HG03575 (cell line): Measurements from ENCODE around the gene AVL9.
"Not testable (repeated sequence)": the region's sequence is repeated elsewhere in the genome, so short reads cannot be mapped to it uniquely, and the experiment has no call there.

Source experiments
- ATAC-seq: cut with Tn5 transposase; IDR thresholded peaks from one replicate; pipeline ENCODE4 v1.9.1; 2021; ENCODE audit not compliant: unreplicated experiment, insufficient number of reproducible peaks, low FRiP score; ENCODE audit errors: extremely low read depth

AVL9 gene

GRCh38 chr7:32577421-32577820 is 82.1 kb downstream of the AVL9 start:
- ATAC-seq, result no peak

GRCh38 chr7:32579776-32580175 is 84.5 kb downstream of the AVL9 start:
- ATAC-seq, result no peak

DNA sequence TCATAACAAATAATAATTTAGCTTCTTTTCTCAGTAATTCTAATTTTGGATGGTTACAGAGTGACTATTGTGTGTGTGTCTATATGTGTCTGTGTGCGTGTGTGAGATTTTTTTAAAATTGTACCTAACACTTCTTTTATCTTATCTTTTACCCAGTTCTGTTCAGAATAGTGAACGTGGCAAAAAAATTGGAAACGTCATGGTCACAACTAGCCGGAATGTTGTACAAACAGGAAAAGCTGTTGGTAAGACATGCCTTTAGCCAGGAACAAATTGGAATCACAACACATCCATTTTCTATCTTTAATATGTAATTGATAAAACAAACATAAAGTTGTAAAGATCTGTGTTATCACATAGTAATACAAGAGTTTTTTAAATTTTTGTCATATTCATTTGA is 85.4 kb downstream of the AVL9 start:
- ATAC-seq, result no peak

GRCh38 chr7:32582036-32582435 is 86.7 kb downstream of the AVL9 start:
- no peak for ATAC-seq

- no peak for ATAC-seq
These were observed 88.5 kb downstream of the AVL9 start for GRCh38 chr7:32583791-32584190.

- ATAC-seq, result no peak
These were observed 91.3 kb downstream of the AVL9 start for GRCh38 chr7:32586291-32587221.

GRCh38 chr7:32587411-32587948 is 92.2 kb downstream of the AVL9 start:
- no peak for ATAC-seq

DNA sequence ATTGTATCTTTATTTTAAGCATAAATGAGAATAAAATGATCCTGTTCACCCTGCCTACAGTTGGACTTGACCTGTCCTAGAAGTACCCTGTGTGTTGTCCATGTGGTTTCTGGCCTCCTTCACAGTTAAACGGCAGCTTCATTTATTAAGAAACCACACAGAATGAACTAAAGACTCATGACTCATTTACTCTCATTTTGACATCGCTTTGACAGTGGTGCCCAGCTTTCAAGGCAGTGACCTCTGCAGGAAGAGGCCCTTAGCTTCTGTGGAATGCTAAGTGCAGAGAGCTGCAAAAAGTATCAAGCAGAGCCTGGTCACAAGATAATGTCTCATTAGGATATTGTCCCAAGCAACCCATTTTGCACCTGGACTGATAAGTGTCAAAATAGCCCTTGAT is 93.4 kb downstream of the AVL9 start:
- peak; percentile 53 for ATAC-seq

GRCh38 chr7:32591938-32592337 is 96.6 kb downstream of the AVL9 start:
- no peak for ATAC-seq

DNA sequence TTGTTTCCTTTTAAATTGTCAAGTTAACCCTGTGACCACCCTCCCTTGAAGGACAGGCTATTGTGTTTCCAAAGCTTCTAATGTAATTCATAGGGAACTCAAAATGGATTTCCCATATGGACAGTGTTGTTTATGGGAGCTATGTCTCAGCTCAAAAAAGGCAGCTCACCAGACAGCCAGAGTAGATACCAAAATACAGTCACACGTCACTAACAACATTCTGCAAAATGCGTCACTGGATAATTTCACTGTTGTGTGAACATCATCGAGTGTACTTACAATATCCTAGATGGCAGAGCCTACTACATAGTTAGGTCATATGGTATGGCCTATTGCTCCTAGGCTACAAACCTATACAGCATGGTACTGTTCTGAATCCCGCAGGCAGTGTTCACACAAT is 97.4 kb downstream of the AVL9 start:
- no peak for ATAC-seq

- no peak for ATAC-seq
These were observed 99.7 kb downstream of the AVL9 start for GRCh38 chr7:32594965-32595490.

DNA sequence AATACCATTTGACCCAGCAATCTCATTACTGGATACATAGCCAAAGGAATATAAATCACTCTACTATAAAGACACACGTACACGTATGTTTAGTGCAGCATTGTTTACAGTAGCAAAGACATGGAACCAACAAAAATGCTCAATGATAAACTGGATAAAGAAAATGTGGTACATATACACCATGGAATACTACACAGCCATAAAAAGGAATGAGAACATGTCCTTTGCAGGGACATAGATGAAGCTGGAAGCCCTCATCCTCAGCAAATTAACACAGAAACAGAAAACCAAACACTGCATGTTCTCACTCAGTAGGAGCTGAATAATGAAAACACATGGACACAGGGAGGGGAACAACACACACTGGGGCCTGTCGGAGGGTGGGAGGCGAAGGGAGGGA is 105.9 kb downstream of the AVL9 start:
- not testable (repeated sequence) for ATAC-seq

- no peak for ATAC-seq
These were observed 107.2 kb downstream of the AVL9 start for GRCh38 chr7:32602470-32602869.

DNA sequence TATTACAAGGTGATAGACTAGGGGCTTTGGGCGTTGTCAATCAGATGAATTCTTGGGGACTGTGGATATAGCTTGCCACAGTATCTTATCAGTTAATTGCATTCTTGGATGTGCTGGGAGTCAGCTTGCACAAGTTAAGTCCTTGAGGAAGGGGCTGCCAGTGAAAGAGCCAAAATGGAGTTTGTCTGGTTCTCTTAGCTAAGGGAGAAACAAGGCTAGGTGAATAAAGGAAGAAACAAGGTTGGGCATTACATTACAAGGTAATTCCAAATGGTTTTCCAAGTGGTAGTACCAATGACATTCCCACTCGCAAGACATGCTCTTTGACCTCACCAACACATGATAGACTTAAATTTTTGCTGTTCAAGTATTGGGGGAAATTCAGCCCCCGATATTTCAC is 108.2 kb downstream of the AVL9 start:
- not testable (repeated sequence) for ATAC-seq

DNA sequence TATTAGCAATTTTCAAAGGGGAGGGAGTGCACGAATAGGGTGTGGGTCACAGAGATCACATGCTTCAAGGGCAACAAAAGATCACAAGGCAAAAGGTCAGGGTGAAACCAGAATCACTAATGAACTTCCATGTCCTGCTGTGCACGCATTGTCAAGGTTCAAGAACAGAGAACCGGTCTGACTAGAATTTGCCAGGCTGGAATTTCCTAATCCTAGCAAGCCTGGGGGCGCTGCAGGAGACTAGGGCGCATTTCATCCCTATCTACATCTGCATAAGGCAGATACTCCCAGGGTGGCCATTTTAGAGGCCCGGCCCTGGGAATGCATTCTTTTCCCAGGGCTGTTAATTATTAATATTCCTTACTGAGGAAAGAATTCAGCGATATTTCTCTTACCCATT is 108.8 kb downstream of the AVL9 start:
- ATAC-seq, result not testable (repeated sequence)

DNA sequence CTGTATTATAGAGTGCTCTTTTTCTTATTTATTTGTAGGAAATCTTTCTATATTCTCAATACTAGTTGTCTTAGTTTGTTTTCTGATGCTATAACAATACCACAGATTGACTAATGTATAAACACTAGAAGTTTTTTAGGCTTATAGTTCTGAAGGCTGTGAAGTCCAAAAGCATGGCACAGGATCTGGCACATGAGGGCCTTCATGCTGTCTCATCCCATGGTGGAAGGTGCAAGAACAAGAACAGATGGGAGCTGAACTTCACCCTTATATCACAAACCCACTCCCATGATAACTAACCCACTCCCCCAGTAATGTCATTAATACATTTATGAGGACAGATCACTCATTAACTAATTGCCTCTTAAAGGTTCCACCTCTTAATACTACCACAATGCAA is 109.7 kb downstream of the AVL9 start:
- ATAC-seq, result no peak

GRCh38 chr7:32609463-32609862 is 114.2 kb downstream of the AVL9 start:
- ATAC-seq, result no peak

GRCh38 chr7:32611201-32612099 is 116.2 kb downstream of the AVL9 start:
- no peak for ATAC-seq

GRCh38 chr7:32616625-32617024 is 121.3 kb downstream of the AVL9 start:
- ATAC-seq, result no peak
